Endodermal cell (in vitro differentiated cells): ENCODE measurements around the gene PAPOLB. TPM values are rescaled to one million over a fixed set of nuclear protein-coding genes. Genes with fewer than 3 reads are reported as not detected.

Experiments used
- DNase-seq: peaks from one replicate; pipeline ENCODE4 v3.0.0-alpha.2; 2017
- H3K27ac ChIP-seq: 2 replicates; pipeline ENCODE4 v1.5.1; 2013; ENCODE audit warnings: mild to moderate bottlenecking, low read depth, low read length, moderate library complexity
- H3K27me3 ChIP-seq: 2 replicates; pipeline ENCODE4 v1.6.1; 2013; ENCODE audit warnings: mild to moderate bottlenecking, low read length, moderate library complexity; ENCODE audit not compliant: insufficient read depth, control insufficient read depth, poor library complexity, severe bottlenecking
- H3K36me3 ChIP-seq: 2 replicates; pipeline ENCODE4 v1.7.0; 2013; ENCODE audit warnings: mild to moderate bottlenecking, low read length, moderate library complexity; ENCODE audit not compliant: control insufficient read depth, insufficient read depth
- H3K4me1 ChIP-seq: one replicate; pipeline ENCODE4 v1.7.0; 2013; ENCODE audit warnings: low read length; ENCODE audit not compliant: control insufficient read depth, insufficient read depth
- H3K4me3 ChIP-seq: 2 replicates; pipeline ENCODE4 v1.5.1; 2013; ENCODE audit warnings: mild to moderate bottlenecking, low read length, moderate library complexity
- H3K9ac ChIP-seq: 2 replicates; pipeline ENCODE4 v1.6.1; 2013; ENCODE audit warnings: mild to moderate bottlenecking, low read length, moderate library complexity; ENCODE audit not compliant: poor library complexity, severe bottlenecking; ENCODE audit errors: extremely low read depth
- H3K9me3 ChIP-seq: 2 replicates; pipeline ENCODE4 v1.6.1; 2013; ENCODE audit warnings: mild to moderate bottlenecking, low read length, moderate library complexity; ENCODE audit not compliant: control insufficient read depth
- H3K27ac Mint-ChIP-seq: 2 replicates; pipeline ENCODE4 v1.8.0; 2020; ENCODE audit warnings: mixed read lengths
- H3K27me3 Mint-ChIP-seq: 2 replicates; pipeline ENCODE4 v1.8.0; 2021; ENCODE audit warnings: mild to moderate bottlenecking, mixed read lengths; ENCODE audit not compliant: insufficient read depth
- H3K36me3 Mint-ChIP-seq: 2 replicates; pipeline ENCODE4 v1.8.0; 2020; ENCODE audit warnings: low read depth, mixed read lengths
- H3K4me1 Mint-ChIP-seq: 2 replicates; pipeline ENCODE4 v1.8.0; 2020; ENCODE audit warnings: mixed read lengths
- H3K4me3 Mint-ChIP-seq: 2 replicates; pipeline ENCODE4 v1.8.0; 2020; ENCODE audit warnings: mild to moderate bottlenecking, moderate library complexity, mixed read lengths
- H3K9me3 Mint-ChIP-seq: 2 replicates; pipeline ENCODE4 v1.8.0; 2020; ENCODE audit warnings: mild to moderate bottlenecking, mixed read lengths
- WGBS, 2 experiments: methylation state at CpG; one replicate each; pipeline versions ENCODE4 v1.1.5 to v1.1.7; 2013; ENCODE audit warnings: missing lambda C conversion rate in 2 of 2, mixed read lengths in 1 of 2; ENCODE audit not compliant: insufficient coverage in 1 of 2, insufficient read length in 1 of 2; 5-methylcytosine and 5-hydroxymethylcytosine counted together
- total RNA-seq, 2 donors: library from RNA; stranded (reverse); fragmentation: NEBNext Ultra II Directional in 1 of 2; extraction: Animal tissue kit (Norgen Biotek cat#: 25700) in 1 of 2; gene quantifications; 2 replicates in 1 of 2; 3 replicates in 1 of 2; pipeline ENCODE4 v1.2.1, GENCODE V29; 2021
- TF ChIP-seq, protein P1 (sequence below): fragments of 200-600 bp; sonication (generic); conservative IDR thresholded peaks from 2 replicates; pipeline ENCODE4 v1.5.0; 2021; ENCODE audit warnings: antibody characterized with exemption, mild to moderate bottlenecking

PAPOLB gene
- total RNA-seq, 2 donors from 2014 or later: 1.2 to 1.8 TPM

DNA sequence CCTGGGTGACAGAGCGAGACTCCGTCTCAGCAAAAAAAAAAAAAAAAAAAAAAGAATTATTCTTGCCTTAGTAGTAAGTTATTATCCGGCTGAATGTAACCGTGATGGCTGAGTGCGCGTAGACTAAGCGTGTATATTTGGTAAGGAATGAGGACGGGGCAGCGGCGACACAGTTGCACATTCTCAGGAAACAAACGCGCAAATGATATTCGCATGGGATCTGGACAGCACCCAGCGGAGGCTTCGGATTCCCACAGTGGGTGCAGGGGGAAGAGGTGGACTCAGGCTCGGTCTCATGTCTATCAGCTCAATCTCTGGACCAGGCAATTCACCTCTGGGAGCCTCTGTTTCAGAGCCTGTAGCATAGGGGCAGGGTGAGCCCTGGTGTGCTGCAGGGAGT lies 29.1 kb downstream of the PAPOLB start:
- Histone ChIP-seq H3K9me3 (no peaks in the 10 kb centered on the region), H3K4me1 (no peaks in the 10 kb centered on the region), H3K27me3 (no peaks in the 10 kb centered on the region), H3K27ac (no peak overlapping the region), H3K4me3 (no peak overlapping the region), H3K36me3 (peaks cover 9% of the 10 kb centered on the region), H3K9ac (no peak overlapping the region)
- TF ChIP-seq, protein P1, sequence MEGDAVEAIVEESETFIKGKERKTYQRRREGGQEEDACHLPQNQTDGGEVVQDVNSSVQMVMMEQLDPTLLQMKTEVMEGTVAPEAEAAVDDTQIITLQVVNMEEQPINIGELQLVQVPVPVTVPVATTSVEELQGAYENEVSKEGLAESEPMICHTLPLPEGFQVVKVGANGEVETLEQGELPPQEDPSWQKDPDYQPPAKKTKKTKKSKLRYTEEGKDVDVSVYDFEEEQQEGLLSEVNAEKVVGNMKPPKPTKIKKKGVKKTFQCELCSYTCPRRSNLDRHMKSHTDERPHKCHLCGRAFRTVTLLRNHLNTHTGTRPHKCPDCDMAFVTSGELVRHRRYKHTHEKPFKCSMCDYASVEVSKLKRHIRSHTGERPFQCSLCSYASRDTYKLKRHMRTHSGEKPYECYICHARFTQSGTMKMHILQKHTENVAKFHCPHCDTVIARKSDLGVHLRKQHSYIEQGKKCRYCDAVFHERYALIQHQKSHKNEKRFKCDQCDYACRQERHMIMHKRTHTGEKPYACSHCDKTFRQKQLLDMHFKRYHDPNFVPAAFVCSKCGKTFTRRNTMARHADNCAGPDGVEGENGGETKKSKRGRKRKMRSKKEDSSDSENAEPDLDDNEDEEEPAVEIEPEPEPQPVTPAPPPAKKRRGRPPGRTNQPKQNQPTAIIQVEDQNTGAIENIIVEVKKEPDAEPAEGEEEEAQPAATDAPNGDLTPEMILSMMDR: no peak
- H3K4me3 Mint-ChIP-seq: no peak overlapping the region
- DNase-seq: no peak
- peaks cover 8% of the 10 kb centered on the region for H3K4me1 Mint-ChIP-seq
- H3K9me3 Mint-ChIP-seq: no peaks in the 10 kb centered on the region
- WGBS, 2 experiments: 97 to 99% methylated on average over 14 to 16 of the region's 16 CpGs
- no peak overlapping the region for H3K27ac Mint-ChIP-seq
- H3K27me3 Mint-ChIP-seq: no peaks in the 10 kb centered on the region
- H3K36me3 Mint-ChIP-seq: peaks cover 47% of the 10 kb centered on the region

DNA sequence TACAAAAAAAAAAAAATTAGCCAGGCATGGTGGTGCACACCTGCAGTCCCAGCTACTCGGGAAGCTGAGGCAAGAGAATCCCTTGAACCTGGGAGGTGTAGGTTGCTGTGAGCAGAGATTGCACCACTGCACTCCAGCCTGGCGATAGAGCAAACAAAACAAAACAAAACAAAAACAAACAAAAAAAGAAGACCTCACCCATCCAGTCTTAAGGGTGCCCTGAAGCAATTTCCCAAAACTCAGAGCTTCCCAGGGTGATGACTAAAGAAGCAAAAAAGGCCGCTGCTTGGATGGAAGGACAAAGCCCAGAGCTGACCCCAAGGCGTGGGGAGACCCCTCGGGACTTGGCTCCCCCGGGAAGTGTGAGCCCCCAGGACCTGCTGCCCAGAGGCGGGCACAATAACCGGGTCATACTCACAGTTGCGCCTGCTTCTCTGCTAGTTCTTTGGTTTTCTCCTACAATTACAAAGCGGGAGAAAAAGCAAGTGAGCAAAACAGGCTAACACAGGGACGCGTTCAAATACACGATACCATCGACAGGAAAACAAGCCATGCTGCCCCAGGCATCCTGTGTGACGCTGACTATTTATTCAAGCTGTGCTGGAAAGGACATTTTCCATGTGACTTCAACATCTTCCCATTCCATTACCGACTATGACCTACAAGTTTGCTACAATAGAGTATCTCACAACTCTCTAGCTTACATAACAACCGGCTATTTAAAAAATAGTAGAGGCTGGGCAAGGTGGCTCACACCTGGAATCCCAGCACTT lies 29.9 kb downstream of the PAPOLB start:
- Mint-ChIP-seq H3K27me3 (no peaks in the 10 kb centered on the region), H3K9me3 (no peaks in the 10 kb centered on the region), H3K4me1 (peaks cover 3% of the 10 kb centered on the region), H3K36me3 (peaks cover 49% of the 10 kb centered on the region), H3K4me3 (no peak overlapping the region), H3K27ac (no peak overlapping the region)
- H3K4me1 ChIP-seq: no peaks in the 10 kb centered on the region
- no peak overlapping the region for H3K27ac ChIP-seq
- no peak overlapping the region for H3K4me3 ChIP-seq
- 90 to 92% methylated on average over 16 to 17 of the region's 17 CpGs for WGBS, 2 experiments
- H3K9me3 ChIP-seq: no peaks in the 10 kb centered on the region
- TF ChIP-seq, protein P1: no peak
- no peak for DNase-seq
- no peak overlapping the region for H3K9ac ChIP-seq
- H3K27me3 ChIP-seq: no peaks in the 10 kb centered on the region
- H3K36me3 ChIP-seq: peaks cover 9% of the 10 kb centered on the region

GRCh38 chr7:4830176-4830575 lies 31.7 kb downstream of the PAPOLB start:
- Mint-ChIP-seq H3K36me3 (peaks cover 56% of the 10 kb centered on the region), H3K27ac (peak overlapping the region; percentile 24)

More at GRCh38 chr7:4830176-4830575, 31.7 kb downstream of the PAPOLB start:
- Mint-ChIP-seq H3K4me3 (no peak overlapping the region), H3K4me1 (peaks cover 3% of the 10 kb centered on the region), H3K27me3 (no peaks in the 10 kb centered on the region), H3K9me3 (no peaks in the 10 kb centered on the region)
- TF ChIP-seq, protein P1: peak; percentile 99
- H3K27ac ChIP-seq: no peak overlapping the region
- peak; percentile 94 for DNase-seq
- no peaks in the 10 kb centered on the region for H3K9me3 ChIP-seq
- H3K4me1 ChIP-seq: no peaks in the 10 kb centered on the region
- no peak overlapping the region for H3K9ac ChIP-seq
- no peak overlapping the region for H3K4me3 ChIP-seq
- H3K27me3 ChIP-seq: no peaks in the 10 kb centered on the region
- WGBS, 2 experiments: 59 to 60% methylated on average over 12 to 14 of the region's 14 CpGs
- H3K36me3 ChIP-seq: peaks cover 9% of the 10 kb centered on the region
